Karpas-422 (cell line): ENCODE data around the gene EPHA6. TPM values are rescaled to one million over a fixed set of nuclear protein-coding genes. Genes with fewer than 3 reads are reported as not detected.
"Not testable (repeated sequence)": the region's sequence is repeated elsewhere in the genome, so short reads cannot be mapped to it uniquely, and the experiment has no call there.

ENCODE experiments used
- DNase-seq: peaks from one replicate; pipeline ENCODE4 v3.0.0-alpha.2; 2015
- H2AFZ ChIP-seq: fragments of 200-600 bp; sonication (generic); 2 replicates; pipeline ENCODE4 v1.6.1; 2014; ENCODE audit warnings: antibody characterized with exemption, low read length, mixed read lengths
- H3K27ac ChIP-seq: fragments of 200-600 bp; sonication (generic); 2 replicates; pipeline ENCODE4 v1.5.1; 2014; ENCODE audit warnings: mild to moderate bottlenecking, low read length, moderate library complexity
- H3K27me3 ChIP-seq: fragments of 200-600 bp; sonication (generic); 2 replicates; pipeline ENCODE4 v1.6.1; 2014; ENCODE audit warnings: low read length, mixed read lengths
- H3K36me3 ChIP-seq: fragments of 200-600 bp; sonication (generic); 2 replicates; pipeline ENCODE4 v1.6.1; 2014; ENCODE audit warnings: low read length, mixed read lengths; ENCODE audit not compliant: insufficient read depth
- H3K4me1 ChIP-seq: fragments of 200-600 bp; sonication (generic); 2 replicates; pipeline ENCODE4 v1.6.1; 2014; ENCODE audit warnings: mild to moderate bottlenecking, low read length, mixed read lengths
- H3K4me2 ChIP-seq: fragments of 200-600 bp; sonication (generic); 2 replicates; pipeline ENCODE4 v1.6.1; 2014; ENCODE audit warnings: low read length, low read depth, mild to moderate bottlenecking; ENCODE audit not compliant: poor library complexity, severe bottlenecking
- H3K4me3 ChIP-seq: fragments of 200-600 bp; sonication (generic); 2 replicates; pipeline ENCODE4 v1.5.1; 2014; ENCODE audit warnings: mild to moderate bottlenecking, antibody characterized with exemption, low read length, mixed read lengths
- H3K79me2 ChIP-seq: fragments of 200-600 bp; sonication (generic); 2 replicates; pipeline ENCODE4 v1.6.1; 2014; ENCODE audit warnings: mild to moderate bottlenecking, low read length, mixed read lengths
- H3K9ac ChIP-seq: fragments of 200-600 bp; sonication (generic); 2 replicates; pipeline ENCODE4 v1.6.0; 2014; ENCODE audit warnings: low read length
- H3K9me2 ChIP-seq: fragments of 200-600 bp; sonication (generic), shearing (Covaris generic); replicated peaks from 2 replicates; pipeline ENCODE4 v1.6.0; 2014; ENCODE audit warnings: mild to moderate bottlenecking, low read length, moderate library complexity; ENCODE audit not compliant: insufficient read depth
- H3K9me3 ChIP-seq: fragments of 300-700, 200-600 bp; sonication (generic); 2 replicates; pipeline ENCODE4 v1.6.1; 2014; ENCODE audit warnings: low read length, mixed read lengths
- H4K20me1 ChIP-seq: fragments of 200-600 bp; sonication (generic); 2 replicates; pipeline ENCODE4 v1.6.1; 2014; ENCODE audit warnings: mild to moderate bottlenecking, antibody characterized with exemption, low read length, low read depth; ENCODE audit not compliant: insufficient read depth
- total RNA-seq: library from RNA; depleted of rRNA; stranded (reverse); fragments of >200 nt; shearing (Covaris generic); gene quantifications from 2 replicates; pipeline ENCODE4 v1.2.3, GENCODE V29; 2014; ENCODE audit warnings: low replicate concordance

EPHA6 gene
- total RNA-seq, 1 experiment from 2014 or later = not detected

DNA sequence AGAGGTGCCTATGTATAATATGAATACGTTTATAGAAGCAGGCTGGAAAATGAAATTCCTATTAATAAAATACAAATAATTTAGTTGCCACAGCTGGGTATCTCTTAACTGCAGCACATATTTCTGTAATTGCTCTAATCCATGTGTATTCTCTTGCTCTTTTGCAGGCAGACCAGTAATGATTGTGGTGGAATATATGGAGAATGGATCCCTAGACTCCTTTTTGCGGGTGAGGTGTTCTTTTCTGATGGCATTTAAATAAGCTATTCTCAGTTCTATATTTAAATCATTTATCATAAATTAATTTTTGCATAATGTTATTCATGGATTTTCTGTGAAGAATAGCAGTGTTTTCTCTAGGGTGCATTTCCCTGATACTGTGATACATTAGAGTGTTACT lies 796.2 kb downstream of the EPHA6 start:
- H4K20me1 ChIP-seq = no peaks in the 10 kb centered on the region
- H2AFZ ChIP-seq = no peak overlapping the region
- no peak overlapping the region for H3K9ac ChIP-seq
- H3K4me2 ChIP-seq = no peak overlapping the region
- no peaks in the 10 kb centered on the region for H3K27me3 ChIP-seq
- H3K27ac ChIP-seq = no peak overlapping the region
- DNase-seq = no peak
- no peaks in the 10 kb centered on the region for H3K4me1 ChIP-seq
- no peaks in the 10 kb centered on the region for H3K36me3 ChIP-seq
- H3K79me2 ChIP-seq = no peaks in the 10 kb centered on the region
- H3K9me3 ChIP-seq = no peaks in the 10 kb centered on the region
- H3K4me3 ChIP-seq = no peak overlapping the region
- H3K9me2 ChIP-seq = no peaks in the 10 kb centered on the region

DNA sequence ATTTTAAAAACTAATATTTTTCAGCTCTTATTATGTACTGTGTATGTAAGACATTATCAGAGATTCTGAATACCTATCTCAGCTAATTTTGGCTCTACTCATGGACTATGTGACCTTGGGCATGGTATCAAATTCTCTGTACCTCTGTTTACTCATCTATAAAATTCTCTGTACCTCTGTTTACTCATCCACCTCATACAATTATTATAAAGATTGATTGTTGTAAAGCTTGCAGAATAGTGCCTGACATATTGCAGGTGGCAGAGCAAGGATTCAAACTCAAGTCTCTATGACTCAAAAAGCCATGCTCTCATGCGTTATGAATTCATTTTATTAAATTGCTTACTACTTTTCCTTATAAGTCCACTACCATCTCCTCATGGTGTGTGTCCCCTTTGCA lies 798.2 kb downstream of the EPHA6 start:
- no peaks in the 10 kb centered on the region for H3K9me3 ChIP-seq
- no peak overlapping the region for H3K27ac ChIP-seq
- H3K4me3 ChIP-seq = no peak overlapping the region
- no peak for DNase-seq
- no peaks in the 10 kb centered on the region for H3K27me3 ChIP-seq
- no peaks in the 10 kb centered on the region for H3K79me2 ChIP-seq
- no peaks in the 10 kb centered on the region for H3K4me1 ChIP-seq
- H3K36me3 ChIP-seq = no peaks in the 10 kb centered on the region
- no peak overlapping the region for H3K9ac ChIP-seq
- H3K4me2 ChIP-seq = no peak overlapping the region
- H2AFZ ChIP-seq = no peak overlapping the region
- H4K20me1 ChIP-seq = no peaks in the 10 kb centered on the region
- H3K9me2 ChIP-seq = no peaks in the 10 kb centered on the region; the same call in 1 of the 2 replicates

DNA sequence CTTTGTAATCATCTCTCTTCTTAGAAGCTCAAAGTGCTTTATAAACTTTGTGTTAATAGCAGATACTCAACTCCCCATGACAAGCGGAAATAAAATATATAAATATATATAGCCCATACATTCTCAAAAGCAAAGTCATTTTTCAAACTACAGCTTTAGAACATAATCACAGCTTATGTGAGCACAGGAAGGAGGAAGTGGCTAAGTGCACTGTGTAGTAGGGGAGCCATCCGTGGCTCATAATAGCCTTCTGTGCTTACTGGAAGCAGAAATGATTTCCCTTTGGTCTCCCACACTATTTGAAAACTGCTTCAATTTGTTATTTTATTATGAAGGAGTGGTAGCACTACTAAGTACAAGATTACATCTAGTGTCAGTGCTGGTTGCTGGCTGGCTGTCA lies 798.7 kb downstream of the EPHA6 start:
- Histone ChIP-seq H3K79me2 (no peaks in the 10 kb centered on the region), H3K4me1 (no peaks in the 10 kb centered on the region), H3K4me2 (no peak overlapping the region), H3K9me3 (no peaks in the 10 kb centered on the region), H3K9ac (no peak overlapping the region), H2AFZ (no peak overlapping the region), H3K9me2 (no peaks in the 10 kb centered on the region; the same call in 1 of the 2 replicates), H4K20me1 (no peaks in the 10 kb centered on the region), H3K36me3 (no peaks in the 10 kb centered on the region), H3K27me3 (no peaks in the 10 kb centered on the region), H3K4me3 (no peak overlapping the region), H3K27ac (no peak overlapping the region)
- no peak for DNase-seq

GRCh38 chr3:97620514-97620913 lies 806.1 kb downstream of the EPHA6 start:
- H3K4me3 ChIP-seq, H3K27me3 ChIP-seq, H2AFZ ChIP-seq, H4K20me1 ChIP-seq, H3K9me3 ChIP-seq, H3K4me2 ChIP-seq, H3K9ac ChIP-seq, DNase-seq, H3K79me2 ChIP-seq, H3K9me2 ChIP-seq, H3K27ac ChIP-seq, H3K4me1 ChIP-seq, H3K36me3 ChIP-seq: not testable (repeated sequence)

DNA sequence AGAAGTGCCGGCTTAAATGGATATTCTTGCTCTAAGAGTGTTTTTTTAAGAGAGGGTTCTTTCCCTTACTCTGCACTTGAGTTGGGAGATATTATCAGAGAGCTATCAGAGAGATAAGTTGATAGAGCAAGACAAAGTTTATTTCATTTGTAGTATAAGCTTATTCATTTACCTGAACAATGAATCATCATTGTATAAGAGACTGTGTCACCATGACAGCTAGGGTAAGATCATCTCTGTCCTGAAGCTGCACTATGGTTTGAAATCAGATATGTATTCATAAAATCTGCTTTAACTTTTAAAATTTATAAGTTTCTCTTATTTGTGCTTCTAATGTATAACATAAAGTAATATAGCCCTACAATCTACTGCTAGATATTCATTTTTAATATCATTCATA lies 822.1 kb downstream of the EPHA6 start:
- no peaks in the 10 kb centered on the region for H3K9me2 ChIP-seq
- no peaks in the 10 kb centered on the region for H3K27me3 ChIP-seq
- no peak overlapping the region for H3K4me3 ChIP-seq
- no peak overlapping the region for H3K4me2 ChIP-seq
- no peaks in the 10 kb centered on the region for H3K4me1 ChIP-seq
- no peak overlapping the region for H2AFZ ChIP-seq
- H3K79me2 ChIP-seq = no peaks in the 10 kb centered on the region
- no peak for DNase-seq
- no peaks in the 10 kb centered on the region for H3K36me3 ChIP-seq
- no peaks in the 10 kb centered on the region for H4K20me1 ChIP-seq
- H3K9ac ChIP-seq = no peak overlapping the region
- no peak overlapping the region for H3K27ac ChIP-seq
- H3K9me3 ChIP-seq = no peaks in the 10 kb centered on the region

DNA sequence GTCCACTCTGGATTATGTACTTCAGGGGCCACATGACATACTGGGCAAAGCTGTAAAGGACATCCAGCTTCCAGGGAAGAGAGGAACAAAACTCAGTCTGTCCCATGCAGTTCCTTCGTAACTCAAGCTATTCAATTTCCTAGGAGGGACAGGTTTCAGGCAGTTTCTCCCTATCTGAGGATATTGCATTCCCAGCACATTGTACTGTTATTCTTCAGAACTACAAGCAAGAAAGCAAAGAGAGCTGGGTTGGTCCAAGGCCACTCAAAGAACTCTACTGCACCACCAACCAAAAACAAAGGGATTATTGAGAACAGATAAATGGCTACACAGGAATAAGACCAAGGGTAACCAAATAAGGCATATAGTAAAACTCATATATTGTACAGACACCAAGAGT lies 832.5 kb downstream of the EPHA6 start:
- Histone ChIP-seq H3K4me2 (no peak overlapping the region), H3K36me3 (no peaks in the 10 kb centered on the region), H3K27me3 (no peaks in the 10 kb centered on the region), H3K4me1 (no peaks in the 10 kb centered on the region), H4K20me1 (no peaks in the 10 kb centered on the region), H3K9me3 (no peaks in the 10 kb centered on the region), H3K4me3 (no peak overlapping the region), H3K9ac (no peak overlapping the region), H3K79me2 (no peaks in the 10 kb centered on the region), H3K27ac (no peak overlapping the region), H2AFZ (no peak overlapping the region), H3K9me2 (no peaks in the 10 kb centered on the region)
- DNase-seq = no peak

DNA sequence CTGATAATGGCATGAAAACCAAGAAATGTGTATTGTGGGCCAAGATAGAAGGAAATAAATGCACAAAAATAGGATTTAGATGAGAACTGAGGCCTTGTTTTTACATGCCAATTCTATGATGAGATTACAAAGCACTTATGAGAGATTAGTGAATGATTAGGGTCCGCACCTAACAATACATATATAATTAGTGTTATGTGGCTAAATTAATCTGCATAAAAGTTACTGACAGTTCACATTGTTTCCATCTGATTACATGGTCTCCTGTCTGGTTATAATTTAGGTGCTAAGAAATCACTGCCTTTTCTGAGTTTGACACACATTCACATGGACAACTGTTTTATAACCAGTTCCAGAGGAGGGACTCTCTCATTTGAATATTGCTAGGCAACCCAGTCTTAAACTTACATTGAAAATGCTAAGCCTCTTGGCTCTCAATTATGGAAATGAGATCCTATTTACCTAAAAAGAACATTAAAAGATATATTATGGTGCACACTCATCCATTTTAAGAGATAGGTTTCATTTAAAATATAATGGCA lies 833.1 kb downstream of the EPHA6 start:
- Histone ChIP-seq H3K36me3 (no peaks in the 10 kb centered on the region), H3K4me2 (no peak overlapping the region), H3K9ac (no peak overlapping the region), H3K27me3 (no peaks in the 10 kb centered on the region), H3K27ac (no peak overlapping the region), H2AFZ (no peak overlapping the region), H4K20me1 (no peaks in the 10 kb centered on the region), H3K4me1 (no peaks in the 10 kb centered on the region), H3K9me3 (no peaks in the 10 kb centered on the region), H3K9me2 (no peaks in the 10 kb centered on the region), H3K79me2 (no peaks in the 10 kb centered on the region), H3K4me3 (no peak overlapping the region)
- DNase-seq = no peak

- no peaks in the 10 kb centered on the region for H4K20me1 ChIP-seq
- H2AFZ ChIP-seq = no peak overlapping the region
- H3K36me3 ChIP-seq = no peaks in the 10 kb centered on the region
- no peak for DNase-seq
- H3K4me3 ChIP-seq = no peak overlapping the region
- H3K27me3 ChIP-seq = no peaks in the 10 kb centered on the region
- H3K27ac ChIP-seq = no peak overlapping the region
- no peaks in the 10 kb centered on the region for H3K4me1 ChIP-seq
- H3K79me2 ChIP-seq = no peaks in the 10 kb centered on the region
- no peaks in the 10 kb centered on the region for H3K9me2 ChIP-seq
- H3K9ac ChIP-seq = no peak overlapping the region
- no peak overlapping the region for H3K4me2 ChIP-seq
- H3K9me3 ChIP-seq = no peaks in the 10 kb centered on the region
Observed at GRCh38 chr3:97655971-97656370, 841.6 kb downstream of the EPHA6 start.

GRCh38 chr3:97656638-97657037 lies 842.2 kb downstream of the EPHA6 start:
- H3K9me2 ChIP-seq = no peaks in the 10 kb centered on the region
- H4K20me1 ChIP-seq = no peaks in the 10 kb centered on the region
- no peak overlapping the region for H2AFZ ChIP-seq
- no peaks in the 10 kb centered on the region for H3K79me2 ChIP-seq
- no peaks in the 10 kb centered on the region for H3K27me3 ChIP-seq
- no peaks in the 10 kb centered on the region for H3K4me1 ChIP-seq
- H3K36me3 ChIP-seq = no peaks in the 10 kb centered on the region
- H3K27ac ChIP-seq = no peak overlapping the region
- no peaks in the 10 kb centered on the region for H3K9me3 ChIP-seq
- no peak overlapping the region for H3K4me2 ChIP-seq
- DNase-seq = no peak
- no peak overlapping the region for H3K4me3 ChIP-seq
- no peak overlapping the region for H3K9ac ChIP-seq
